NOMO-1 treated with DMSO at 0.1 percent for 48 hours (cell line): ENCODE results near the gene MAGI2.

Experiments used
- DNase-seq: peaks from one replicate; lab custom pipeline; 2025; ENCODE audit not compliant: unreplicated experiment; lab: John Stamatoyannopoulos, UW

MAGI2 gene

DNA sequence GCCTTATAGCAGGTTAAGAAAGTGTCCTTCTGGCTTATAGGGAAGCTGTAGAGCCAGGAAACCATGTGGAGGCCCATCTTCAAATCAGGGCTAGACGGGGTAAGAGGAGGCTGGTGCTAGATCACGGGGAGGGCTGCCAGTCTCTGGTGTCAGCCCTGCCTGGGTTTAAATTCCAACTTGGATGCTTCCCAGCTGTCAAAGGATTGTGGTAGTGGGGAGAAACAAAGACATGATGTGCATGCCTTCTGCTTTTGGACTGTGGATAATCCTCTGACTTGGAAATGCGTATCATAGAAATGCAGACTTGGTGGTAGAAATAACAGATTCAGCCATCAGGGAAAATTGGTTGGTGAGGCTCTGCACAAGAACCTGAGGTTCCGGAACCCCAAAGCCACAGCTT lies 1329.3 kb downstream of the MAGI2 start:
- DNase-seq: no peak

DNA sequence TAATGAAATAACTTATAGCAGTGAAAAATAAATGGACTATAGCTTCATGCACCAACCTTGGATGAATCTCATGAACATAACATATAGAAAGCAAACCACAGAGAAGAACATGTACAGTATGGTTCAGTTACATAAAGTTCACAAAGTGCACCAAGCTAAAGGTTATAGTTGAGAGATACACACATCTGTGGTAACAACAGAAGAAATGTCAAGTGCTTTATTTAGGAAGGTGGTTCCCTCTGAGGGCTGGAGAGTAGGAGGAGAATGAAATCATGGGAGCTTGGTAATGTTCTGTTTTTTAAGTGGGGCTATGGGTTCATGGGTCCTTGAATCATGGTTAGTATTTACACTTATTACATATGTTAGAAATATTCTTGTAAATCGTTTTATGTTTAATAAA lies 1331.6 kb downstream of the MAGI2 start:
- DNase-seq: no peak

- no peak for DNase-seq
These were observed 1335.0 kb downstream of the MAGI2 start for GRCh38 chr7:78118470-78118869.

DNA sequence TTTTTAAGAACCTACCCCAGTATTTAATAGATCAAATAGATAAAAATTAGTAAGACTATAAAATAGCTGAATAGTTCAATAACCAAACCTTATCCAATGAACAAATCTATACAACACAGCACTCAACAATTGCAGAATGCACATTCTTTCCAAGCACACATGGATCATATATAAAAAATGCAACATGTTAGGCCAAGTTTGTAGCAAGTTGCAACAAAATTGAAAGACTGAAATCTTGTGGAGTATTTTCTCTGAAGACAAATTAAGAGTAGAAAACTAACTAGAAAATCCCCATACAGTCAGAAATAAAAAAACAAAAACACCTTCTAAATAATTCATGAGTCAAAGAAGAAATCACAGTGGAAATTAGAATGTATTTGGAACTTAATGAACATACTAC lies 1337.6 kb downstream of the MAGI2 start:
- no peak for DNase-seq

GRCh38 chr7:78114993-78115392 lies 1338.5 kb downstream of the MAGI2 start:
- DNase-seq: no peak

GRCh38 chr7:78112488-78112887 lies 1341.0 kb downstream of the MAGI2 start:
- DNase-seq: no peak

- no peak for DNase-seq
These were observed 1342.1 kb downstream of the MAGI2 start for GRCh38 chr7:78111386-78111785.

GRCh38 chr7:78103475-78103874 lies 1350.0 kb downstream of the MAGI2 start:
- no peak for DNase-seq

- no peak for DNase-seq
These were observed 1352.4 kb downstream of the MAGI2 start for GRCh38 chr7:78101076-78101475.

GRCh38 chr7:78099715-78100394 lies 1353.6 kb downstream of the MAGI2 start:
- DNase-seq: no peak

DNA sequence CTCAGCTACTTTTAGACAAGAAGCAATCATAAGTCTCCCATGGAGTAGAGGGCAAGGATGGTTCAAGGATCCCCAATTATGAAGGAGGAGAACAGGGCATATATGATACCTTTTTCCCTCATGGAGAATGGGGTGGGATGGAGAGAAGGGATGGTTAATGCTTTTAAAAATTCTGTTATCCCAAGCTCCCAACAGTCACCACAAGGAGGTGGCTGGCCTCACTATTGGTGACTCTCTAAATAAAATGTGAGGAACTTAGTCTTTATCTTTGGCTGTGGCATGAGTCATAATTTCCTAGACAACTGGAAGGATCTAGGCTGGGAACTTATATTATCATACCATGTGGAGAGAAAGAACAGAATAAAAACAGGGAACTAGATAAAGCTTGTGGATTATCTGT lies 1357.9 kb downstream of the MAGI2 start:
- no peak for DNase-seq

DNA sequence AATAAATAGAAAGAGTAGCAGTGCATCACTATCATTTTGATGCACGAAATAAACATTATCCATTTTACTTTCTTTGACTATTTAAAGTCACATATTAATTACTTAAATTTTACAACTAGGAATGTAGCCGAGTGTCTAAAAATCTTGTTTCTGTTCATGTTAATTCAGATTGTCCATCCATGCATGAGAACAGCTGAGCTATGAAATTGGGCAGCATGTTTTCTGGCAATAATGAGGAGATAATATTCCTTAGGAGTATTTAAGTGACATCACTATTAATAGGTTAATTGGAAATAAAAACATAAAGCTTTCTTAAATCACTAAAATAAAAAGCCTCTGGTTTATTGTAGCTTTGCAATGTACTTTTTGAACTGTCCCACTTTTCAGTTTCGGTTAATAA lies 1361.1 kb downstream of the MAGI2 start:
- DNase-seq: no peak

DNA sequence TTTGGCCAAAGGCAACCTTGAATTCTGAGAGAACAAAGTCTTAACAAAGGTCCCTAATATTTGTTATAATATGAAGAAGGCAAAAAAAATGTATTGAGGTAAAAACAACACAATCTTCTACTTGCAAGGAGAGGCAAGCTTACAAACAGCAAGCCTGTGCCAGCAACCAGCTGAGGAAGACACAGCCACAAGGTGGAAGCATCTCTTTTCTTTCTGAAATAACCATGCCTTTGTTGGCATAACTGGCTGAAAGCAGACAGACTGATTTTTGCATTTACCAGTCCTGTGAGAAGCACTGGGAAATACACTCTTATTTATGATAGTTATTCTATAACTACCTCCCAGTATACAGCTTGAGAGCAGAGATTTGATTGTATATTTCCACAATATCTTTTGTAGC lies 1362.9 kb downstream of the MAGI2 start:
- DNase-seq: no peak

DNA sequence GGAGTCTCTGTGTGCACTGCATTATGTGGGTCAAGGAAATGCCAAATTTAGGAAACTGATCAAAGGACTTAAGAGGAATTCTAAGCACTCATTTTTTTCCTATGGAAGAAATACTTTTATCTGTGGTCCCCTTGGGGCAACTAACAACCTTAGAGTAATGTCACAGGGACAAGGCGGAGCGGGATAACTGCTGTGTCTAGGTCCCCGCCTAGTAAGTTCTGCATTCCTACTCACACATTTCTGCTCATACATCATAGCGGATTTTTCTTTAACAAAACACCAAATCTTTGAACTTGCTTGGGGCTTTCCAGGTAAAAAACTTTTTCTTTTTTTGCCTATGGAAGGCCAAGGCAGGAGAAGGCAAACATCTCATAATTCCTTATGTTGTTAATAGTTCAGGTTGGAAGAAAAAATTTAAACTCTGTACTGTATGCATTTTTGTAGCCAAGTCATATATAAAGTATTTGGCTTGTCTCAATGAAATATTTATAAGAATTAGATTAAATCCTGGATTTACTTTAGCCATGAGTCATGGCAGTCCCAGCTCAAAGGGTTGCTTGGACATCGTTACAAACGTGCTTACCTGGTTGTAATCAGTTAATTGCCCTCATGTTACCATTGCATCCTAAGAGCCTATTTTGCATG lies 1369.9 kb downstream of the MAGI2 start:
- DNase-seq: no peak

DNA sequence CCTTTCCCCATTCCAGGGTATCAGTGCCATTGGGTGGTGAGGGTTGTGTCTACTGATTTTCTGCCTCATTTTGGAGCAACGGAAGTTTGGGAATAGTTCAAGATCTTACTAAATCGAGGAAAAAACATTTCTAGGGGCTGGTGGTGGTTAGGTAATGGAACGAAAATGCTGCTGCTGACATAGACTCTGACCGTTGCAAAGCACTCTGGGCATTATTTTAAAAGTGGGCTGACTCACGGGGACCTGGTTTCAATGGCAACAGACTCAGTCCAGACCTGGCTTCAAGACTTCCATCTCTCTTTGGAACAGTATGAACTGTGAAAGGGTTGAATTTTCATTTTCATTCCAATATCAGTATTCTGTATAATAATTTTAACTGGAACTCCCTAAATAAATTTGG lies 1370.9 kb downstream of the MAGI2 start:
- no peak for DNase-seq

DNA sequence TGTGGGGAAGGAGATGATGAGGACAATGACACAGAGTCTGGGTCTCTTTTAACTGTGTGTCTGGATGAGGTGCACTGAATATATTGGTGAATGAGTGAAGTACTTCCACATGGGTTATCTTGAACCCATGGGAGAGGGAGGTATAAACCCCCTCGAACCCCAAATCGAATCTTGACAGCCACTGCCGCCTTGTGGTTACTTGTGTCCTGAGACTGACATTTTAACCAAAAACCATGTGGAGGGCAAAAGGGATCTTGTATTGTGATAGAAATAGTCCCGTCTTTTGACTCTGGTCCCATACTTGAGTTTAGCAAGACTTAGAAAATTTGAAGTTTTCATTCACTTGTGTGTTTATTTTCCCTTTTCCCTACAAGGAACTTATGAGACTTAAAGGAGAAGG lies 1371.6 kb downstream of the MAGI2 start:
- no peak for DNase-seq

DNA sequence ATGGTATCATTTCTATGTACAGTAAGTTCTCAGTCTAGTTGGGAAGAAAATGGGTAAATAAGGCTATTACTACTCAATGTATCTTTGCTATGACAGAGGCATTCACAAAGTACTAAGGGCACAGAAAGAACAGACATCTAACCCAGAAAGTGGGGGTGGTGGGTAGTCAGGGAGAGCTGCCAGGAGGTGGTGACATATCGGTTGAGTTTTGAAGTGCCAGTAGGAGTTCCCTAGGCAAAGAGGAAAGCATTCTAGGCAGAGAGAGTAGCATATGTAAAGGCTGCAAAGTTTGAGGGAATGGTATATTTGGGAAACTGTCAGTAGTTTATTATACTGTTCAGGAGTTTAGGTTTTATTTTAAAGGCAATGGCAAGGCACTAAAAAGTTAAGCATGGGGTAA lies 1372.1 kb downstream of the MAGI2 start:
- no peak for DNase-seq

- DNase-seq: no peak
These were observed 1372.7 kb downstream of the MAGI2 start for GRCh38 chr7:78080811-78081210.

GRCh38 chr7:78080241-78080640 lies 1373.2 kb downstream of the MAGI2 start:
- DNase-seq: no peak

DNA sequence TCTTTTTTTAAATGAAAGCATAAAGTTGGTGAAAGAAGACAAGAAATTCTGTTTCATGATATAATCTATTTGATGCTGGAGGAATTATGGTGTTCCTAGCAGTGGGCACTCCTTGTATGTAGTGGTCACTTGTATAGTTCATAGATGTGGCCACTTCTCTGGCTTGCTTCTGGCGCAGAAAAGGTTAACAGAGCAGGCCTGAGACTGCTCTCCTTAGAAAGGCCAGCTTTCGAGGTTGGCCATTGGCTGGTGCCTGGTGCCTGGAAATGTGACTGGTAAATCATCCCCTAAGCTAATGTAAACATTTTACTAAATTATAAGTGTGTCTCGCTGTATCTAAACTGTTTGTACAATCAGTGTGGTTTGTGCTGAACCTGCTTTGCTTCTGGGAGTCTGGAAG lies 1378.8 kb downstream of the MAGI2 start:
- no peak for DNase-seq

DNA sequence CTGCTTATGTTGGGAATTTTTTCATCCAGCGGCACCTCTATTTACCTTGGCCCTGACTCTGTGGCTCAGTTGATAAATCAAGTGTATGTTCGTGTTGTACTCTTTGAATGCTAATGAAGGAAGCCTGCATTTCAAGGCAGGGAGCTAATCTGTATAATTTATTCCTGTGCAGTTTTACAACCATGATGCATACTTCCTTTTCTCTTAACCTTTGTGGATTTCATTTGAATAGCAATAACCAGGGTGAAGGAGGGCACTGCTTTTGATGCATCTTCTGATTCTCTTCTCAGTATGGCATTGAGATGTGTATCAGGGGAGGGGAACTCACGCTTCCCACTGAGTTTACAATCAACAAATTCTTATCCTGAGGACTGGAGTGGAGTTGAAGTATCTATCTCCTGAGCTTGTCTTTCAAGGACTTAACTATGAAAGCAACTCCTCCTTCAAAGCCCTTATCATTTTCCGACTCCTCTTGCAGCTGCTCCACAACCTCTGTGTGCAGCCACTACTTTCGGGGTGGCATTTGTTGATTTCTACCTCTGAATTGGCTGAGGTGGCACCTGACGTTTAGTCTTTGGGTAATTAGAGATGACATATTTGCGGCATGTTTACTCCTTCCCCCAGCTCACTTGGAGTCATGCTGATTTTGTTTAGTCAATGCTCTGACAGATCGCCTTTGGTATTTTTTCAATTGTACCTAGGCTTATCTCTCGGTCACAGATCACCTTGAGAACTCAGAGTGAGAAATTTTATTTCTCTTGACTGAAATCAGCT lies 1379.7 kb downstream of the MAGI2 start:
- no peak for DNase-seq

DNA sequence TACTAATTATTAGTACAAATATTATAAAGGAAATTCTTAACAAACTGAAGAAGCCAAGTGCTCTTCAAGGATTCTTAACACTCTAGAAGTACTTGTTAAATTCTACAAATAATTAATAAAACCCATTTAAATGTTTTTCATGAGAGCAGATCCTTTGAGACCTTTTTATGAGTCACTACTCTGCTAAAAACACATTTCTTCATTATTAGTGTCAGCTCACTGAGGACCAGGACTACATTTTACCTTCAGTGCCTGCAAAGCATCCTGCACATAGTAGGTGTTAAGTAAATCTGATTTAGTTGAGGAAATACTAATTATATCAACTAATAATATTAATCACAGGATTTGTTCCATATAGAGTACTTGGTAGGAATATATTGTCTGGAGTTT lies 1381.3 kb downstream of the MAGI2 start:
- DNase-seq: no peak
